ENCODE results near the gene PHF21B. TPM values are rescaled to one million over a fixed set of nuclear protein-coding genes. Genes with fewer than 3 reads are reported as not detected.

PHF21B gene
- total and polyA plus RNA-seq, 12 donors = 0.30 to 4.4 (median 1.8) TPM

DNA sequence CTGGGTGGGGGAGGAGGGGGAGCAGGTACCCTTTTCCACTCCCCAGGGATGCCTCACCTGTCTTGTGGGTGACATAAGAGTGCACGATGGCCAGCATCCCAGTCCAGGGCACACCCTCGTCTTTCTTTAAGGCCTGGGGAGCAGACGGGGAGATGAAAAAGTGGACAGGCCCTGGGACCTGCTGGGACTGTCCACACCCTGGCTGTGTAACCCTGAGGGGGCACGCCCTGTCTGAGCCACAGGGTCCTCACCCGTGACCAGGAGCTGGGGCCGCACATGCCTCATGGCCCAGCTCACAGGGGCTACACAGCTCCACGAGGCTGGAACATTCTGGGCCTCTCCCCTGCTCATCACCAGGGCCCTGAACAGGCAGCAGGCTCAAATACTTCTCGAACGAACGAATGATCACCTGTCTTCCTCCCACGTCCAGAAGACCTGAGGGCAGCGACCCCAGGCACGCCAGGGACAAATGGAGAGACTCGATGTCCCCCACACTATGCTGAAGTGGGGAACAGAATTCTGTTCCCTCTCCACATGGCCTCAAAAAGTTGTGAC, 123.9 kb downstream of the PHF21B start:
- H3K4me1 ChIP-seq (replicated peaks in 1 of 2) = no peaks in the 10 kb centered on the region
- TF ChIP-seq CTCF (IDR thresholded peaks at IDR 0.05) = no peak
- no peak for TF ChIP-seq POLR2A (IDR thresholded peaks at IDR 0.05)
- no peaks in the 10 kb centered on the region for H3K36me3 ChIP-seq (replicated peaks in 1 of 2)
- H3K9me3 ChIP-seq (replicated peaks in 1 of 3) = no peaks in the 10 kb centered on the region
- intact Hi-C loops (cut with DNase I) = no loop called here
- WGBS, 4 donors = 85 to 92% (median 89%) methylated on average over 5 to 14 of the region's 14 CpGs
- H3K27me3 ChIP-seq = no peaks in the 10 kb centered on the region
- peak in 1 of 7 donors; percentile 3 for DNase-seq
- H3K4me3 ChIP-seq = no peak overlapping the region
- no peak overlapping the region for H3K27ac ChIP-seq

DNA sequence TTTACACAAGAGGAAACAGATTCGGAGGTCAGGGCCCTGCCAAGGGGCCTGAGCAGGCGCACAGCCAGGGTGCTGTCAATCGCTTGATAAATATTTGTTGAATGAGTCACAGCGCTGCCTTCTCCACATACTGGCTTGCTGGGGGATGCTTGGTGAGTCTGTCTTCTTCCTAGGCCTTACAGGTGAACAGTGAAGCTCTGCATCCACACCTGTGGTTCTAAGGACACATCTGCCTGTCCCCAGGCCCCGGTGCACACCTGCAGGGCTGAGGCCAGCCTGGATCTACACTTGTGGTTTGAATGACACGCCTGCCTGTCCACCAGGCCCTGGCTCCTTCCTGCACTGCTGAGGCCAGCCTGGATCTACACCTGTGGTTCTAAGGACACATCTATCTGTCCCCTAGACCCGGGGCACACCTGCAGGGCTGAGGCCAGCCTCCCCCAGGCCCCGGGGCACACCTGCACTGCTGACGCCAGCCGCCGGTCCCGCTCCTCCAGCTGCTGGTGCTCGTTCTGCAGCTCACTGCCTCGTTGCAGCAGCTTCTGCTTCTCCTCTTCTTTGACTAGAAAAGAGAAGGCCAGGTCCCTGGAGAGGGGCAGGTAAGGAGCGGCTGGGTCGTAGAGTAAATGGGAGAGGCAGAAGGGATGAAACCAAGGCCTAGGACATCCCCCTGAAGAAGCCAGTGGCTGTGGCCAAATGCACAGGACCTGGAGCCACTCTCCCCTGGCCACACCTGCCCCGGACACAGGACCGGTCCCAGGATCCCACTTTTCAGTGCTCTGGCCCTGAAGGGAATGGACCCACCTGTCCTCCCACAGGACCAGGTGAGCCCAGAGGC, 124.6 kb downstream of the PHF21B start:
- H3K9me3 ChIP-seq (replicated peaks in 1 of 3) = no peaks in the 10 kb centered on the region
- intact Hi-C loops (cut with DNase I) = no loop called here
- H3K4me3 ChIP-seq = no peak overlapping the region
- H3K27ac ChIP-seq = no peak overlapping the region
- DNase-seq = peak in 1 of 7 donors; percentile 8
- H3K36me3 ChIP-seq (replicated peaks in 1 of 2) = no peaks in the 10 kb centered on the region
- no peak for TF ChIP-seq CTCF (IDR thresholded peaks at IDR 0.05)
- TF ChIP-seq POLR2A (IDR thresholded peaks at IDR 0.05) = no peak
- no peaks in the 10 kb centered on the region for H3K4me1 ChIP-seq (replicated peaks in 1 of 2)
- H3K27me3 ChIP-seq = no peaks in the 10 kb centered on the region
- 86 to 95% (median 93%) methylated on average over 14 to 18 of the region's 18 CpGs for WGBS, 4 donors

DNA sequence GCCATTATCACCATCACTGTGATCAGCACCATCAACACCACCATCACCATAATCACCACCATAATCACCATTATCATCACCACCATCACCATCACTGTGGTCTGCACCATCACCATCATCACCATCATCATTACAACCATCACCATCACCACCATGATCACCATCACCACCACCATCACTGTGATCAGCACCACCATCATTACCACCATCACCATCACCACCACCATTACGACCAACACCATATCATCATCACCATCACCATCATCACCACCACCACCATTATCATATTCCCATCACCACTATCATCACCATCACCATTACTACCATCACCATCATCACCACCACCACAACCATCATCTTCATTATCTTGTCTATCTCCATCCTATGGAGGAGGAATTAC, 125.2 kb downstream of the PHF21B start:
- Histone ChIP-seq H3K27ac (no peak overlapping the region), H3K4me3 (no peak overlapping the region), H3K36me3 (replicated peaks in 1 of 2) (no peaks in the 10 kb centered on the region), H3K4me1 (replicated peaks in 1 of 2) (no peaks in the 10 kb centered on the region), H3K9me3 (replicated peaks in 1 of 3) (no peaks in the 10 kb centered on the region), H3K27me3 (no peaks in the 10 kb centered on the region)
- 87 to 96% (median 95%) methylated on average over 1 of the region's 1 CpG for WGBS, 4 donors
- no peak for DNase-seq
- intact Hi-C loops (cut with DNase I) = no loop called here
- TF ChIP-seq POLR2A (IDR thresholded peaks at IDR 0.05) (no peak), CTCF (IDR thresholded peaks at IDR 0.05) (no peak)

GRCh38 chr22:44883011-44883421, 126.8 kb downstream of the PHF21B start:
- no peak for TF ChIP-seq POLR2A (IDR thresholded peaks at IDR 0.05)
- no peak for TF ChIP-seq CTCF (IDR thresholded peaks at IDR 0.05)
- Histone ChIP-seq H3K9me3 (replicated peaks in 1 of 3) (no peaks in the 10 kb centered on the region), H3K27me3 (no peaks in the 10 kb centered on the region), H3K27ac (no peak overlapping the region), H3K4me3 (no peak overlapping the region), H3K4me1 (replicated peaks in 1 of 2) (no peaks in the 10 kb centered on the region), H3K36me3 (replicated peaks in 1 of 2) (no peaks in the 10 kb centered on the region)
- WGBS, 4 donors = 82 to 95% (median 91%) methylated on average over 8 to 12 of the region's 12 CpGs
- DNase-seq = no peak
- intact Hi-C loops (cut with DNase I) = no loop called here
